Superior temporal gyrus (tissue), 1 donor: Measurements from ENCODE around the gene SNAP25.
A peak's percentile ranks its signal among the peaks of the same experiment; 100 is the strongest.

Experiments
- DNase-seq: peaks from one replicate; pipeline ENCODE4 v3.0.0-alpha.2; 2016; ENCODE audit errors: extremely low spot score

Gene SNAP25

GRCh38 chr20:10218536-10219451 lies at the start of gene SNAP25:
Gene SNAP25, plus strand, starts transcription at chr20:10218830. Its CDS starts 56,662 bp downstream, at chr20:10275492.
- peak; percentile 95 for DNase-seq

- DNase-seq, result no peak
Observed at GRCh38 chr20:10169752-10170151, 48.9 kb upstream of the SNAP25 start.

- no peak for DNase-seq
Observed at GRCh38 chr20:10170261-10170660, 48.4 kb upstream of the SNAP25 start.

- peak; percentile 60 for DNase-seq
Observed at GRCh38 chr20:10171864-10172751, 46.5 kb upstream of the SNAP25 start.

GRCh38 chr20:10172998-10173655 lies 45.5 kb upstream of the SNAP25 start:
- DNase-seq, result peak; percentile 75

GRCh38 chr20:10174400-10174799 lies 44.2 kb upstream of the SNAP25 start:
- DNase-seq, result no peak

GRCh38 chr20:10177326-10177725 lies 41.3 kb upstream of the SNAP25 start:
- no peak for DNase-seq

- DNase-seq, result no peak
Observed at GRCh38 chr20:10178091-10178490, 40.5 kb upstream of the SNAP25 start.

- no peak for DNase-seq
Observed at GRCh38 chr20:10178727-10179313, 39.8 kb upstream of the SNAP25 start.

GRCh38 chr20:10179574-10180298 lies 38.9 kb upstream of the SNAP25 start:
- DNase-seq, result no peak

- no peak for DNase-seq
Observed at GRCh38 chr20:10180651-10181235, 37.9 kb upstream of the SNAP25 start.

GRCh38 chr20:10185741-10186558 lies 32.7 kb upstream of the SNAP25 start:
- no peak for DNase-seq

GRCh38 chr20:10190456-10190855 lies 28.2 kb upstream of the SNAP25 start:
- DNase-seq, result no peak

GRCh38 chr20:10192171-10192570 lies 26.5 kb upstream of the SNAP25 start:
- DNase-seq, result no peak

- no peak for DNase-seq
Observed at GRCh38 chr20:10194166-10194565, 24.5 kb upstream of the SNAP25 start.

GRCh38 chr20:10200330-10200729 lies 18.3 kb upstream of the SNAP25 start:
- DNase-seq, result peak; percentile 48

- DNase-seq, result no peak
Observed at GRCh38 chr20:10201321-10201870, 17.2 kb upstream of the SNAP25 start.

- no peak for DNase-seq
Observed at GRCh38 chr20:10209091-10209490, 9.5 kb upstream of the SNAP25 start.

GRCh38 chr20:10213526-10213925 lies 5.1 kb upstream of the SNAP25 start:
- DNase-seq, result no peak
